ENCODE results near the gene SNAPC2. TPM values are rescaled to one million over a fixed set of nuclear protein-coding genes. Genes with fewer than 3 reads are reported as not detected.
A peak's percentile ranks its signal among the peaks of the same experiment; 100 is the strongest.
"Not testable (repeated sequence)": the region's sequence is repeated elsewhere in the genome, so short reads cannot be mapped to it uniquely, and the experiment has no call there.

Gene SNAPC2
- total and polyA plus RNA-seq, 2 donors from 2014 or later: 18.4 to 24.3 TPM

DNA sequence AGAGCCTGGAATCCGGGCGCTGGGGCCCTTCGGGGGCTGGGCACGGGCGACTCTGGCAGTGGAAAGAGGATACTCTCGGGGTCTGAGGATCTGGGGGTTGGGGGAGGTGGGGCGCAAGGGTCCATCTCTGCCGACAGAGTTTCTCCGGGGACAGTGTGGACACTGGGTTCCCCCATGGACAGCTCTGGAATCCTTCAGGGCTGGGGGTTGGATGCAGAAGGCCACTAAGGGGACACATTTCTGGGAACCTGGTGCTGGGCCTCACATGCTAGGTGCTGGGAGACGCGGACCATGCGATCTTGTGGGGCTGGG, 3.2 kb upstream of the SNAPC2 start:
- no peak overlapping the region for H3K27ac ChIP-seq (ENCODE audit: low read depth in 2 of 2, low read length in 2 of 2)
- peak overlapping the region in 1 of 3 donors; percentile 25 for H3K4me3 ChIP-seq (ENCODE audit: low read length in 3 of 3)
- H3K4me1 ChIP-seq (ENCODE audit: control insufficient read depth in 2 of 3, insufficient read depth in 2 of 3, low read depth in 1 of 3, low read length in 3 of 3): peaks cover 0 to 29% (median 6%) of the 10 kb centered on the region in 3 donors

DNA sequence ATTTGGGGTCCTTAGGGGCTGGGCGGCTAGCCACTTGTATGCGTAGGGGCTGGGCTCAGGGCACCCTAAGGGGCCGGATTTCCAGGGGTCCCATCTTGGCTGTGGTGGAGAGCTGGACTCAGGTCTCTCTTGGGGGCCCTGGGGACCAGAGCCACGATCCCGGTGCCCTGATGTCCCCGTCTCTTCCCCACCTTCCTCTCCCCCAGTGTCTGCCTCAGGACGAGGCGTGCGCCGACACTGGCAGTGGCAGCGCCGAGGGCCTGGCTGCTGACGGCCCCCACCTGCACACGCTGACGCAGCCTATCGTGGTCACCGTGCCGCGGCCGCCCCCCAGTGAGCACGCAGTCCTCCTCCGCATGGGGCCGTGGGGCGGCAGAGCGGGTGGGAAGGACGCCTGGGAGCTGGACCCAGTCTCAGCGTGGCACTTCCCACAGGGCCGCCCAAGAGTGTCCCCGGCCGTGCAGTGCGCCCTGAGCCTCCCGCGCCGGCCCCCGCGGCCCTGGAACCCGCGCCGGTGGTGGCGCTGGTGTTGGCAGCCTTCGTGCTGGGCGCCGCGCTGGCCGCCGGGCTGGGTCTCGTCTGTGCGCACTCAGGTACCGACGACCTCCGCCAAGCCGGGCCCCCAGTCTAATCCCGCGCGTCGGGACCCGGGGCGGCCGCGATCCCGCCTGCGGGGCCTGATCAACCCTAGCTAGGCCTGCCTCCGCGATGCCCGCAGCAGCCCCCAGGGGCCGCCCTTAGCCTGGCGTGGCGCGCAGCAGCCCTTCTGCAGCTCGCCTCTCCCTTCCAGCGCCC, 2.7 kb upstream of the SNAPC2 start:
- intact Hi-C loops (cut with DNase I): no loop called here
- Histone ChIP-seq H3K27me3 (ENCODE audit: control insufficient read depth, insufficient read depth, low read length) (peaks cover 15% of the 10 kb centered on the region), H3K27ac (ENCODE audit: low read depth in 2 of 2, low read length in 2 of 2) (no peak overlapping the region), H3K9me3 (ENCODE audit: control insufficient read depth in 2 of 3, insufficient read depth in 1 of 3, low read length in 3 of 3) (no peaks in the 10 kb centered on the region), H3K9ac (ENCODE audit: low read length in 3 of 3) (no peak overlapping the region), H3K36me3 (ENCODE audit: control insufficient read depth in 2 of 3, insufficient read depth in 3 of 3, low read length in 3 of 3) (peaks cover 0 to 7% (median 0%) of the 10 kb centered on the region in 3 donors), H3K4me1 (ENCODE audit: control insufficient read depth in 2 of 3, insufficient read depth in 2 of 3, low read depth in 1 of 3, low read length in 3 of 3) (peaks cover 0 to 29% (median 6%) of the 10 kb centered on the region in 3 donors), H3K4me3 (ENCODE audit: low read length in 3 of 3) (peak overlapping the region in 1 of 3 donors; percentile 25)
- DNase-seq (peak; percentile 63 to 83 (median 76)), FAIRE-seq (no peak)
- TF ChIP-seq, protein P1, sequence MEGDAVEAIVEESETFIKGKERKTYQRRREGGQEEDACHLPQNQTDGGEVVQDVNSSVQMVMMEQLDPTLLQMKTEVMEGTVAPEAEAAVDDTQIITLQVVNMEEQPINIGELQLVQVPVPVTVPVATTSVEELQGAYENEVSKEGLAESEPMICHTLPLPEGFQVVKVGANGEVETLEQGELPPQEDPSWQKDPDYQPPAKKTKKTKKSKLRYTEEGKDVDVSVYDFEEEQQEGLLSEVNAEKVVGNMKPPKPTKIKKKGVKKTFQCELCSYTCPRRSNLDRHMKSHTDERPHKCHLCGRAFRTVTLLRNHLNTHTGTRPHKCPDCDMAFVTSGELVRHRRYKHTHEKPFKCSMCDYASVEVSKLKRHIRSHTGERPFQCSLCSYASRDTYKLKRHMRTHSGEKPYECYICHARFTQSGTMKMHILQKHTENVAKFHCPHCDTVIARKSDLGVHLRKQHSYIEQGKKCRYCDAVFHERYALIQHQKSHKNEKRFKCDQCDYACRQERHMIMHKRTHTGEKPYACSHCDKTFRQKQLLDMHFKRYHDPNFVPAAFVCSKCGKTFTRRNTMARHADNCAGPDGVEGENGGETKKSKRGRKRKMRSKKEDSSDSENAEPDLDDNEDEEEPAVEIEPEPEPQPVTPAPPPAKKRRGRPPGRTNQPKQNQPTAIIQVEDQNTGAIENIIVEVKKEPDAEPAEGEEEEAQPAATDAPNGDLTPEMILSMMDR (IDR thresholded peaks at IDR 0.05; ENCODE audit: borderline replicate concordance, extremely low read depth, insufficient read depth): peak; percentile 51

More for the DNA sequence above, 3.2 kb upstream of the SNAPC2 start:
- TF ChIP-seq, protein P1 (IDR thresholded peaks at IDR 0.05; ENCODE audit: borderline replicate concordance, extremely low read depth, insufficient read depth): no peak
- no peaks in the 10 kb centered on the region for H3K9me3 ChIP-seq (ENCODE audit: control insufficient read depth in 2 of 3, insufficient read depth in 1 of 3, low read length in 3 of 3)
- peaks cover 15% of the 10 kb centered on the region for H3K27me3 ChIP-seq (ENCODE audit: control insufficient read depth, insufficient read depth, low read length)
- peaks cover 0 to 6% (median 0%) of the 10 kb centered on the region in 3 donors for H3K36me3 ChIP-seq (ENCODE audit: control insufficient read depth in 2 of 3, insufficient read depth in 3 of 3, low read length in 3 of 3)
- DNase-seq (peak in 1 of 5 donors; percentile 73), FAIRE-seq (no peak)
- no peak overlapping the region for H3K9ac ChIP-seq (ENCODE audit: low read length in 3 of 3)
- intact Hi-C loops (cut with DNase I): no loop called here

DNA sequence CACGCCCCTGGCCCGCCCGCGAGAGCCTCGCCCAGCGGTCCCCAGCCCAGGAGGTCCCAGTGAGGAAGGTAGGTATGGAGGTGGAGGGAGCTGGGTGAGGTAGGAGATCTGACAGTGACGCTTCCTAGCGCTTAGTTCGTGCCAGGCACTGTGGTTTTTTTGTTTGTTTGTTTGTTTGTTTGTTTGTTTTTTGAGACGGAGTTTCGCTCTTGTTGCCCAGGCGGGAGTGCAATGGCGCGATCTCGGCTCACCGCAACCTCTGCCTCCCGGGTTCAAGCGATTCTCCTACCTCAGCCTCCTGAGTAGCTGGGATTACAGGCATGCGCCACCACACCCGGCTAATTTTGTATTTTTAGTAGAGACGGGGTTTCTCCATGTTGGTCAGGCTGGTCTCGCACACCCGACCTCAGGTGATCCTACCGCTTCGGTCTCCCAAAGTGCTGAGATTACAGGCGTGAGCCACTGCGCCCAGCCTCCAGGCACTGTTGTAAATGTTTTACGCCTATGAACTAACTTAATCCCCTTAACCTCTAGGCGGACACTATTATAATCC, 2.0 kb upstream of the SNAPC2 start:
- Histone ChIP-seq H3K4me1 (ENCODE audit: control insufficient read depth in 2 of 3, insufficient read depth in 2 of 3, low read depth in 1 of 3, low read length in 3 of 3) (peaks cover 0 to 29% (median 6%) of the 10 kb centered on the region in 3 donors), H3K27me3 (ENCODE audit: control insufficient read depth, insufficient read depth, low read length) (peaks cover 15% of the 10 kb centered on the region), H3K4me3 (ENCODE audit: low read length in 3 of 3) (peak overlapping the region in 1 of 3 donors; percentile 71), H3K36me3 (ENCODE audit: control insufficient read depth in 2 of 3, insufficient read depth in 3 of 3, low read length in 3 of 3) (peaks cover 0 to 11% (median 0%) of the 10 kb centered on the region in 3 donors)
- DNase-seq; FAIRE-seq; H3K27ac ChIP-seq (ENCODE audit: low read depth in 2 of 2, low read length in 2 of 2); intact Hi-C loops (cut with DNase I); H3K9ac ChIP-seq (ENCODE audit: low read length in 3 of 3); H3K9me3 ChIP-seq (ENCODE audit: control insufficient read depth in 2 of 3, insufficient read depth in 1 of 3, low read length in 3 of 3): not testable (repeated sequence)

Measured in kidney (tissue), 14 donors.